GM21576 (cell line): Measurements from ENCODE around the gene PLEKHA6.
"Not testable (repeated sequence)": the region's sequence is repeated elsewhere in the genome, so short reads cannot be mapped to it uniquely, and the experiment has no call there.

Source experiments
- ATAC-seq: cut with Tn5 transposase; IDR thresholded peaks from one replicate; pipeline ENCODE4 v1.9.1; 2021; ENCODE audit warnings: mild to moderate bottlenecking, moderate library complexity; ENCODE audit not compliant: unreplicated experiment

PLEKHA6 gene

GRCh38 chr1:204314893-204315658 lies 44.7 kb downstream of the PLEKHA6 start:
- ATAC-seq: no peak

GRCh38 chr1:204314171-204314892 lies 45.4 kb downstream of the PLEKHA6 start:
- no peak for ATAC-seq

GRCh38 chr1:204313675-204314074 lies 46.1 kb downstream of the PLEKHA6 start:
- no peak for ATAC-seq

- not testable (repeated sequence) for ATAC-seq
These were observed 48.8 kb downstream of the PLEKHA6 start for GRCh38 chr1:204310970-204311369.

- ATAC-seq: no peak
These were observed 51.6 kb downstream of the PLEKHA6 start for GRCh38 chr1:204308023-204308628.

- ATAC-seq: no peak
These were observed 52.3 kb downstream of the PLEKHA6 start for GRCh38 chr1:204307334-204307883.

GRCh38 chr1:204306076-204306475 lies 53.7 kb downstream of the PLEKHA6 start:
- ATAC-seq: no peak

- ATAC-seq: no peak
These were observed 55.7 kb downstream of the PLEKHA6 start for GRCh38 chr1:204304067-204304466.

- no peak for ATAC-seq
These were observed 57.0 kb downstream of the PLEKHA6 start for GRCh38 chr1:204302769-204303168.

GRCh38 chr1:204301171-204301957 lies 58.4 kb downstream of the PLEKHA6 start:
- no peak for ATAC-seq

- ATAC-seq: no peak
These were observed 59.8 kb downstream of the PLEKHA6 start for GRCh38 chr1:204299814-204300365.

GRCh38 chr1:204296431-204296988 lies 63.2 kb downstream of the PLEKHA6 start:
- ATAC-seq: no peak

- ATAC-seq: no peak
These were observed 64.1 kb downstream of the PLEKHA6 start for GRCh38 chr1:204295671-204296070.

GRCh38 chr1:204294357-204294756 lies 65.4 kb downstream of the PLEKHA6 start:
- no peak for ATAC-seq

GRCh38 chr1:204293605-204294337 lies 66.0 kb downstream of the PLEKHA6 start:
- no peak for ATAC-seq

GRCh38 chr1:204292740-204293139 lies 67.0 kb downstream of the PLEKHA6 start:
- no peak for ATAC-seq

GRCh38 chr1:204289280-204289679 lies 70.4 kb downstream of the PLEKHA6 start:
- ATAC-seq: no peak

- no peak for ATAC-seq
These were observed 71.6 kb downstream of the PLEKHA6 start for GRCh38 chr1:204288021-204288588.

- ATAC-seq: no peak
These were observed 72.2 kb downstream of the PLEKHA6 start for GRCh38 chr1:204287466-204287891.
